Measurements from ENCODE around the gene SIRPB1. TPM values are rescaled to one million over a fixed set of nuclear protein-coding genes. Genes with fewer than 3 reads are reported as not detected.
"Not testable (repeated sequence)": the region's sequence is repeated elsewhere in the genome, so short reads cannot be mapped to it uniquely, and the experiment has no call there.

SIRPB1 gene
- total RNA-seq, 1 donor = 0.90 TPM

GRCh38 chr20:1652960-1653359, 33.2 kb upstream of the SIRPB1 start:
- no peak overlapping the region for H3K4me3 ChIP-seq (ENCODE audit: low read depth, low read length)
- DNase-seq (ENCODE audit: low read depth) = no peak
- no peak for TF ChIP-seq CTCF (IDR thresholded peaks at IDR 0.05; ENCODE audit: insufficient read depth, low read length)

- TF ChIP-seq CTCF (IDR thresholded peaks at IDR 0.05; ENCODE audit: insufficient read depth, low read length) = no peak
These were observed 32.3 kb upstream of the SIRPB1 start for GRCh38 chr20:1652104-1652503.

GRCh38 chr20:1651268-1652058, 31.7 kb upstream of the SIRPB1 start:
- TF ChIP-seq CTCF (IDR thresholded peaks at IDR 0.05; ENCODE audit: insufficient read depth, low read length) = no peak
- no peak overlapping the region for H3K4me3 ChIP-seq (ENCODE audit: low read depth, low read length)
- no peak for DNase-seq (ENCODE audit: low read depth)

More at GRCh38 chr20:1652104-1652503, 32.3 kb upstream of the SIRPB1 start:
- no peak overlapping the region for H3K4me3 ChIP-seq (ENCODE audit: low read depth, low read length)
- DNase-seq (ENCODE audit: low read depth) = no peak

- no peak overlapping the region for H3K4me3 ChIP-seq (ENCODE audit: low read depth, low read length)
- no peak for TF ChIP-seq CTCF (IDR thresholded peaks at IDR 0.05; ENCODE audit: insufficient read depth, low read length)
- DNase-seq (ENCODE audit: low read depth) = no peak
These were observed 28.3 kb upstream of the SIRPB1 start for GRCh38 chr20:1648101-1648500.

GRCh38 chr20:1646975-1647431, 27.2 kb upstream of the SIRPB1 start:
- DNase-seq (ENCODE audit: low read depth) = no peak
- H3K4me3 ChIP-seq (ENCODE audit: low read depth, low read length) = no peak overlapping the region
- TF ChIP-seq CTCF (IDR thresholded peaks at IDR 0.05; ENCODE audit: insufficient read depth, low read length) = no peak

- no peak overlapping the region for H3K4me3 ChIP-seq (ENCODE audit: low read depth, low read length)
- TF ChIP-seq CTCF (IDR thresholded peaks at IDR 0.05; ENCODE audit: insufficient read depth, low read length) = no peak
- DNase-seq (ENCODE audit: low read depth) = no peak
These were observed 24.5 kb upstream of the SIRPB1 start for GRCh38 chr20:1644101-1644962.

GRCh38 chr20:1638643-1639042, 18.8 kb upstream of the SIRPB1 start:
- H3K4me3 ChIP-seq (ENCODE audit: low read depth, low read length); DNase-seq (ENCODE audit: low read depth): not testable (repeated sequence)
